GM23248 (cell line): ENCODE data around the gene ECT2.

Experiments used
- EZH2 ChIP-seq: fragments of 200-600 bp; sonication (generic); IDR thresholded peaks from 2 replicates; pipeline ENCODE4 v1.6.1; 2018; ENCODE audit warnings: antibody characterized with exemption, mild to moderate bottlenecking; ENCODE audit not compliant: insufficient read depth, poor library complexity, severe bottlenecking
- EZH2phosphoT487 ChIP-seq: fragments of 200-600 bp; sonication (generic); IDR thresholded peaks from 2 replicates; pipeline ENCODE4 v1.6.1; 2018; ENCODE audit warnings: antibody characterized with exemption, moderate library complexity, mild to moderate bottlenecking, low read depth; ENCODE audit not compliant: insufficient read depth

DNA sequence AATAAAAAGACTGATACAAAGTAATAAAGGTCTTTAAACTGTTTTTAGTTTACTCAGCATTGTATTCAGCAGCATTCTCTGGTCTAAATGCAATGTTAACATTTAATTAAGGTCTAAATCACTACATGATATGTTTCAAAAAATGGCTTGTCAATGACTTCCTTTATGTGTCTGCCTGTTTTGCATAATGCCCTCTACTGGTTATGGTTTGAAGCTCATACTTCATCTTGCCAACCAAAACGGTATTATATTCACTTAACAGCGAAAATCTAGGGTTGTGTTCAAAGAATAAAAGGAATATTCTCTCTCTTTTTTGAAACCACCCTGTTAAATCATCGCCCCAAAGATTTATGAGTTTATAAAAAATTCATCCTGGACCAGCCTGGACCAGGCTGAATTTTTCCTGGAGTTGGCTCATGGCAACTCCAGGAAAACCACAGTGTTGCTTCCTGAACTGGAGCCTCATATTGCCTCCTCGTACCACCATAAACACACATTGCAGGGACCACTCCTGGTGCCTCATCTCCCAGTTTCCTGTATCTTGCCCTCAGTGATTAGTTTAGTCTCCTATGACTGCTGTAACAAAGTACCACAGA, 32.9 kb upstream of the ECT2 start:
- no peak for TF ChIP-seq EZH2
- TF ChIP-seq EZH2phosphoT487 = no peak
